Stimulated activated CD4-positive, alpha-beta T cell treated with anti-CD3 and anti-CD28 coated beads, TNF-alpha, amount 100 ng/mL, for 4 hours (primary cell): Measurements from ENCODE around the gene CASP12.

Experiments used
- DNase-seq, 3 experiments: peaks; one replicate each; pipeline ENCODE4 v3.0.0-alpha.2; 2020; ENCODE audit warnings: low read depth in 3 of 3

Gene CASP12

GRCh38 chr11:104837969-104838639 lies 60.2 kb downstream of the CASP12 start:
- DNase-seq = no peak

GRCh38 chr11:104836691-104837090 lies 61.6 kb downstream of the CASP12 start:
- DNase-seq = no peak
